ENCODE results near the gene PTCSC3.
"Not testable (repeated sequence)": the region's sequence is repeated elsewhere in the genome, so short reads cannot be mapped to it uniquely, and the experiment has no call there.

Gene PTCSC3

GRCh38 chr14:36174767-36175424 lies 1.6 kb downstream of the PTCSC3 start:
- DNase-seq (ENCODE audit: low read depth in 4 of 4, low spot score in 1 of 4): no peak

- DNase-seq (ENCODE audit: low read depth in 4 of 4, low spot score in 1 of 4): no peak
Observed at GRCh38 chr14:36173161-36173560, 3.4 kb downstream of the PTCSC3 start.

GRCh38 chr14:36171607-36172006 lies 4.9 kb downstream of the PTCSC3 start:
- DNase-seq (ENCODE audit: low read depth in 4 of 4, low spot score in 1 of 4): no peak

GRCh38 chr14:36167431-36167830 lies 9.1 kb downstream of the PTCSC3 start:
- no peak for DNase-seq (ENCODE audit: low read depth in 4 of 4, low spot score in 1 of 4)

- no peak for DNase-seq (ENCODE audit: low read depth in 4 of 4, low spot score in 1 of 4)
Observed at GRCh38 chr14:36163451-36163850, 13.1 kb downstream of the PTCSC3 start.

GRCh38 chr14:36162267-36162666 lies 14.3 kb downstream of the PTCSC3 start:
- DNase-seq (ENCODE audit: low read depth in 4 of 4, low spot score in 1 of 4): no peak

GRCh38 chr14:36161776-36162175 lies 14.7 kb downstream of the PTCSC3 start:
- DNase-seq (ENCODE audit: low read depth in 4 of 4, low spot score in 1 of 4): no peak

GRCh38 chr14:36151335-36151734 lies 25.2 kb downstream of the PTCSC3 start:
- no peak for DNase-seq (ENCODE audit: low read depth in 4 of 4, low spot score in 1 of 4)

GRCh38 chr14:36134038-36134437 lies 42.5 kb downstream of the PTCSC3 start:
- DNase-seq (ENCODE audit: low read depth in 4 of 4, low spot score in 1 of 4): no peak

- no peak for DNase-seq (ENCODE audit: low read depth in 4 of 4, low spot score in 1 of 4)
Observed at GRCh38 chr14:36132826-36133225, 43.7 kb downstream of the PTCSC3 start.

GRCh38 chr14:36130186-36130585 lies 46.3 kb downstream of the PTCSC3 start:
- DNase-seq (ENCODE audit: low read depth in 4 of 4, low spot score in 1 of 4): no peak

GRCh38 chr14:36129181-36129580 lies 47.3 kb downstream of the PTCSC3 start:
- no peak for DNase-seq (ENCODE audit: low read depth in 4 of 4, low spot score in 1 of 4)

- DNase-seq (ENCODE audit: low read depth in 4 of 4, low spot score in 1 of 4): no peak
Observed at GRCh38 chr14:36113341-36113740, 63.2 kb downstream of the PTCSC3 start.

- no peak for DNase-seq (ENCODE audit: low read depth in 4 of 4, low spot score in 1 of 4)
Observed at GRCh38 chr14:36111822-36112583, 64.5 kb downstream of the PTCSC3 start.

GRCh38 chr14:36105401-36105800 lies 71.1 kb downstream of the PTCSC3 start:
- no peak for DNase-seq (ENCODE audit: low read depth in 4 of 4, low spot score in 1 of 4)

- DNase-seq (ENCODE audit: low read depth in 4 of 4, low spot score in 1 of 4): not testable (repeated sequence)
Observed at GRCh38 chr14:36104258-36104657, 72.3 kb downstream of the PTCSC3 start.

GRCh38 chr14:36099619-36100018 lies 76.9 kb downstream of the PTCSC3 start:
- DNase-seq (ENCODE audit: low read depth in 4 of 4, low spot score in 1 of 4): no peak

GRCh38 chr14:36097356-36097755 lies 79.2 kb downstream of the PTCSC3 start:
- DNase-seq (ENCODE audit: low read depth in 4 of 4, low spot score in 1 of 4): no peak

- no peak for DNase-seq (ENCODE audit: low read depth in 4 of 4, low spot score in 1 of 4)
Observed at GRCh38 chr14:36096090-36096489, 80.4 kb downstream of the PTCSC3 start.

- DNase-seq (ENCODE audit: low read depth in 4 of 4, low spot score in 1 of 4): no peak
Observed at GRCh38 chr14:36094963-36095362, 81.6 kb downstream of the PTCSC3 start.

- no peak for DNase-seq (ENCODE audit: low read depth in 4 of 4, low spot score in 1 of 4)
Observed at GRCh38 chr14:36091096-36091495, 85.4 kb downstream of the PTCSC3 start.

GRCh38 chr14:36087411-36087810 lies 89.1 kb downstream of the PTCSC3 start:
- DNase-seq (ENCODE audit: low read depth in 4 of 4, low spot score in 1 of 4): no peak
